Naive thymus-derived CD4-positive, alpha-beta T cell (primary cell): ENCODE data around the gene SLC6A3. TPM values are rescaled to one million over a fixed set of nuclear protein-coding genes. Genes with fewer than 3 reads are reported as not detected.

Experiments used
- ATAC-seq: fragments of 150-1000 bp; cut with Tn5 transposase; 2 replicates; pipeline ENCODE4 v1.10.0; 2021; ENCODE audit warnings: mild to moderate bottlenecking, moderate library complexity
- CTCF ChIA-PET: fragments of 350-600 bp; sonication (Branson Sonifier 250); formaldehyde crosslinking; loops from one replicate; lab custom pipeline; 2021; ENCODE audit warnings: antibody characterized with exemption; lab: Charles Lee
- POLR2A ChIA-PET: fragments of 350-600 bp; sonication (Branson Sonifier 250); formaldehyde crosslinking; loops from one replicate; lab custom pipeline; 2021; ENCODE audit warnings: antibody characterized with exemption, inconsistent platforms; lab: Charles Lee
- DNase-seq, 9 donors: peaks; one replicate each; pipeline versions ENCODE4 v3.0.0 to v3.0.0-alpha.2; 2020 to 2022; ENCODE audit warnings: mixed read lengths in 1 of 9
- H3K27ac ChIP-seq: one replicate; pipeline ENCODE4 v1.7.0; 2013; ENCODE audit warnings: mild to moderate bottlenecking, low read depth, low read length, moderate library complexity
- H3K27me3 ChIP-seq, 2 donors: one replicate each; pipeline ENCODE4 v1.7.0; 2013; ENCODE audit warnings: low read length in 2 of 2, mild to moderate bottlenecking in 2 of 2, moderate library complexity in 2 of 2; ENCODE audit not compliant: control insufficient read depth in 2 of 2, insufficient read depth in 2 of 2
- H3K36me3 ChIP-seq, 3 experiments: 1 replicate in 2 of 3; 2 replicates in 1 of 3; pipeline ENCODE4 v1.7.0; 2013; ENCODE audit warnings: low read length in 3 of 3, mild to moderate bottlenecking in 3 of 3, moderate library complexity in 1 of 3; ENCODE audit not compliant: insufficient read depth in 3 of 3, control insufficient read depth in 2 of 3
- H3K4me1 ChIP-seq, 2 donors: one replicate each; pipeline ENCODE4 v1.7.0; 2013; ENCODE audit warnings: low read length in 2 of 2, mild to moderate bottlenecking in 2 of 2, moderate library complexity in 1 of 2; ENCODE audit not compliant: control insufficient read depth in 2 of 2, insufficient read depth in 2 of 2
- H3K4me3 ChIP-seq: 2 replicates; pipeline ENCODE4 v1.7.0; 2013; ENCODE audit warnings: mild to moderate bottlenecking, low read length
- H3K9me3 ChIP-seq, 3 experiments: 1 replicate in 2 of 3; 2 replicates in 1 of 3; pipeline ENCODE4 v1.7.0; 2013; ENCODE audit warnings: low read length in 3 of 3; ENCODE audit not compliant: control insufficient read depth in 2 of 3
- H3K27ac Mint-ChIP-seq, 9 donors: one replicate each; pipeline ENCODE4 v1.8.0; 2020 to 2022; ENCODE audit warnings: mixed read lengths in 9 of 9, mild to moderate bottlenecking in 8 of 9, moderate library complexity in 5 of 9, inconsistent platforms in 2 of 9
- H3K27me3 Mint-ChIP-seq, 5 donors: one replicate each; pipeline ENCODE4 v1.8.0; 2021 to 2022; ENCODE audit warnings: mixed read lengths in 5 of 5, mild to moderate bottlenecking in 1 of 5
- H3K36me3 Mint-ChIP-seq, 5 donors: one replicate each; pipeline ENCODE4 v1.8.0; 2020 to 2022; ENCODE audit warnings: mixed read lengths in 5 of 5, mild to moderate bottlenecking in 3 of 5, inconsistent platforms in 1 of 5
- H3K4me1 Mint-ChIP-seq, 7 donors: one replicate each; pipeline ENCODE4 v1.8.0; 2020 to 2022; ENCODE audit warnings: mixed read lengths in 7 of 7, mild to moderate bottlenecking in 3 of 7, inconsistent platforms in 1 of 7
- H3K4me3 Mint-ChIP-seq, 10 donors: one replicate each; pipeline ENCODE4 v1.8.0; 2020 to 2022; ENCODE audit warnings: mild to moderate bottlenecking in 10 of 10, mixed read lengths in 10 of 10, moderate library complexity in 6 of 10, inconsistent platforms in 2 of 10
- H3K9me3 Mint-ChIP-seq, 11 donors: one replicate each; pipeline ENCODE4 v1.8.0; 2020 to 2022; ENCODE audit warnings: mixed read lengths in 11 of 11, mild to moderate bottlenecking in 4 of 11, inconsistent platforms in 1 of 11, moderate library complexity in 1 of 11
- intact Hi-C, 2 donors: fragments of 100-400 bp; cut with micrococcal nuclease; formaldehyde crosslinking; loops; one replicate each; pipeline ENCODE4 v1.15.1; 2023
- polyA plus RNA-seq, 2 donors: library from polyadenylated mRNA; unstranded; fragments of 300-500 nt; fragmentation: Illumina TruSeq; gene quantifications; one replicate each; pipeline ENCODE4 v1.2.3, GENCODE V29; 2021
- total RNA-seq, 6 experiments: library from RNA in 5 of 6; stranded (reverse) in 5 of 6; gene quantifications; 1 replicate in 5 of 6; 2 replicates in 1 of 6; pipeline ENCODE4 v1.2.3 and lab custom pipeline; 2021 to 2026

Gene SLC6A3
- total and polyA plus RNA-seq, 7 experiments from 2014 or later, result 0.07 TPM; not detected in 6

GRCh38 chr5:1430121-1430795 lies 15.0 kb downstream of the SLC6A3 start:
- Mint-ChIP-seq H3K27me3 (peaks cover 0 to 10% (median 8%) of the 10 kb centered on the region in 5 donors), H3K4me3 (peak overlapping the region in 1 of 10 donors; percentile 17), H3K36me3 (peaks cover 0 to 25% (median 7%) of the 10 kb centered on the region in 5 donors), H3K9me3 (peaks cover 16 to 56% (median 36%) of the 10 kb centered on the region in 11 donors), H3K4me1 (no peaks in the 10 kb centered on the region), H3K27ac (no peak overlapping the region)
- ATAC-seq (no peak), DNase-seq (no peak)
- no peaks in the 10 kb centered on the region for H3K4me1 ChIP-seq
- H3K9me3 ChIP-seq, result peaks cover 5 to 29% (median 5%) of the 10 kb centered on the region in 3 experiments
- ChIA-PET CTCF (no interaction called here), POLR2A (no interaction called here)
- intact Hi-C loops, result no loop called here
- no peaks in the 10 kb centered on the region for H3K36me3 ChIP-seq
- no peak overlapping the region for H3K4me3 ChIP-seq
- H3K27me3 ChIP-seq, result no peaks in the 10 kb centered on the region
- no peak overlapping the region for H3K27ac ChIP-seq

- Mint-ChIP-seq H3K9me3 (peaks cover 19 to 59% (median 36%) of the 10 kb centered on the region in 11 donors), H3K36me3 (peaks cover 0 to 23% (median 7%) of the 10 kb centered on the region in 5 donors), H3K4me1 (no peaks in the 10 kb centered on the region), H3K27me3 (peaks cover 0 to 10% (median 8%) of the 10 kb centered on the region in 5 donors), H3K27ac (no peak overlapping the region), H3K4me3 (no peak overlapping the region)
- Histone ChIP-seq H3K9me3 (peaks cover 5 to 29% (median 5%) of the 10 kb centered on the region in 3 experiments), H3K27me3 (no peaks in the 10 kb centered on the region), H3K4me3 (no peak overlapping the region), H3K36me3 (no peaks in the 10 kb centered on the region), H3K27ac (no peak overlapping the region), H3K4me1 (no peaks in the 10 kb centered on the region)
- no peak for DNase-seq
- ChIA-PET POLR2A (no interaction called here), CTCF (no interaction called here)
- ATAC-seq, result no peak
- intact Hi-C loops, result no loop called here
Observed at GRCh38 chr5:1429496-1429895, 15.7 kb downstream of the SLC6A3 start.

GRCh38 chr5:1429066-1429465 lies 16.2 kb downstream of the SLC6A3 start:
- intact Hi-C loops, result no loop called here

GRCh38 chr5:1428107-1428506 lies 17.1 kb downstream of the SLC6A3 start:
- no peaks in the 10 kb centered on the region for H3K4me1 ChIP-seq
- no peaks in the 10 kb centered on the region for H3K36me3 ChIP-seq
- H3K4me1 Mint-ChIP-seq, result no peaks in the 10 kb centered on the region
- peaks cover 5 to 29% (median 5%) of the 10 kb centered on the region in 3 experiments for H3K9me3 ChIP-seq
- CTCF ChIA-PET, result no interaction called here
- peaks cover 0 to 7% (median 4%) of the 10 kb centered on the region in 5 donors for H3K27me3 Mint-ChIP-seq
- no peaks in the 10 kb centered on the region for H3K27me3 ChIP-seq
- ATAC-seq (no peak), DNase-seq (no peak)
- H3K36me3 Mint-ChIP-seq, result peaks cover 0 to 18% (median 7%) of the 10 kb centered on the region in 5 donors
- no peak overlapping the region for H3K27ac ChIP-seq
- no peak overlapping the region for H3K4me3 Mint-ChIP-seq
- no peak overlapping the region for H3K4me3 ChIP-seq
- intact Hi-C loops, result no loop called here
- POLR2A ChIA-PET, result no interaction called here
- H3K27ac Mint-ChIP-seq, result no peak overlapping the region
- H3K9me3 Mint-ChIP-seq, result peaks cover 13 to 59% (median 33%) of the 10 kb centered on the region in 11 donors

More at GRCh38 chr5:1429066-1429465, 16.2 kb downstream of the SLC6A3 start:
- no peaks in the 10 kb centered on the region for H3K27me3 ChIP-seq
- H3K36me3 Mint-ChIP-seq, result peaks cover 0 to 23% (median 7%) of the 10 kb centered on the region in 5 donors
- peaks cover 0 to 13% (median 8%) of the 10 kb centered on the region in 5 donors for H3K27me3 Mint-ChIP-seq
- no peak overlapping the region for H3K4me3 Mint-ChIP-seq
- DNase-seq, result no peak
- H3K4me1 ChIP-seq, result no peaks in the 10 kb centered on the region
- POLR2A ChIA-PET, result no interaction called here
- no peaks in the 10 kb centered on the region for H3K36me3 ChIP-seq
- no peaks in the 10 kb centered on the region for H3K4me1 Mint-ChIP-seq
- CTCF ChIA-PET, result no interaction called here
- ATAC-seq, result no peak
- no peak overlapping the region for H3K27ac Mint-ChIP-seq
- no peak overlapping the region for H3K27ac ChIP-seq
- H3K4me3 ChIP-seq, result no peak overlapping the region
- H3K9me3 ChIP-seq, result peaks cover 5 to 29% (median 5%) of the 10 kb centered on the region in 3 experiments
- H3K9me3 Mint-ChIP-seq, result peaks cover 21 to 59% (median 36%) of the 10 kb centered on the region in 11 donors

GRCh38 chr5:1424716-1425115 lies 20.5 kb downstream of the SLC6A3 start:
- no peak for ATAC-seq
- no peak overlapping the region for H3K4me3 ChIP-seq
- H3K9me3 ChIP-seq, result peaks cover 5 to 26% (median 5%) of the 10 kb centered on the region in 3 experiments
- H3K36me3 ChIP-seq, result no peaks in the 10 kb centered on the region
- DNase-seq, result no peak
- Mint-ChIP-seq H3K4me1 (no peaks in the 10 kb centered on the region), H3K9me3 (peaks cover 13 to 47% (median 28%) of the 10 kb centered on the region in 11 donors), H3K4me3 (no peak overlapping the region), H3K27ac (no peak overlapping the region), H3K36me3 (peaks cover 0 to 18% (median 4%) of the 10 kb centered on the region in 5 donors), H3K27me3 (peaks cover 0 to 7% (median 4%) of the 10 kb centered on the region in 5 donors)
- H3K4me1 ChIP-seq, result no peaks in the 10 kb centered on the region
- H3K27ac ChIP-seq, result no peak overlapping the region
- CTCF ChIA-PET, result no interaction called here
- intact Hi-C loops, result no loop called here
- no peaks in the 10 kb centered on the region for H3K27me3 ChIP-seq
- POLR2A ChIA-PET, result interaction anchor here (0.5 kb wide), 1 partner anchor 13 kb away, joined by 3 read pairs; no protein-coding TSS in a partner anchor

- Histone ChIP-seq H3K4me1 (no peaks in the 10 kb centered on the region), H3K36me3 (no peaks in the 10 kb centered on the region), H3K27me3 (no peaks in the 10 kb centered on the region), H3K27ac (no peak overlapping the region), H3K4me3 (no peak overlapping the region), H3K9me3 (peaks cover 4 to 20% (median 5%) of the 10 kb centered on the region in 3 experiments)
- ATAC-seq (no peak), DNase-seq (no peak)
- Mint-ChIP-seq H3K36me3 (peaks cover 0 to 13% (median 4%) of the 10 kb centered on the region in 5 donors), H3K4me1 (no peaks in the 10 kb centered on the region), H3K4me3 (no peak overlapping the region), H3K27ac (no peak overlapping the region), H3K27me3 (peaks cover 0 to 7% (median 4%) of the 10 kb centered on the region in 5 donors), H3K9me3 (peaks cover 12 to 40% (median 23%) of the 10 kb centered on the region in 11 donors)
- ChIA-PET POLR2A (no interaction called here), CTCF (no interaction called here)
- intact Hi-C loops, result no loop called here
Observed at GRCh38 chr5:1423901-1424603, 21.2 kb downstream of the SLC6A3 start.
